ENCODE measurements around the gene SMIM38. TPM values are rescaled to one million over a fixed set of nuclear protein-coding genes. Genes with fewer than 3 reads are reported as not detected.

Gene SMIM38
- total and polyA plus RNA-seq, 3 experiments from 2014 or later = 1.4 to 1.8 TPM; not detected in 1

GRCh38 chr11:69195824-69196782 lies 40.4 kb downstream of the SMIM38 start:
- peak in 1 of 5 donors; percentile 26 for DNase-seq
- no peaks in the 10 kb centered on the region for H3K4me1 ChIP-seq (ENCODE audit: insufficient read depth, low read length)
- H3K4me3 Mint-ChIP-seq = no peak overlapping the region
- H3K9me3 ChIP-seq (ENCODE audit: low read length) = no peaks in the 10 kb centered on the region
- no peak overlapping the region for H3K27ac ChIP-seq (ENCODE audit: low read depth, low read length)
- no peaks in the 10 kb centered on the region for H3K36me3 Mint-ChIP-seq
- ChIA-PET CTCF (no interaction called here), POLR2A (no interaction called here)
- no peak overlapping the region for H3K4me3 ChIP-seq (ENCODE audit: low read length)
- peaks cover 9 to 14% of the 10 kb centered on the region in 2 donors for H3K27me3 Mint-ChIP-seq
- H3K9me3 Mint-ChIP-seq = peaks cover 0 to 2% (median 0%) of the 10 kb centered on the region in 5 donors
- peaks cover 0 to 1% (median 0%) of the 10 kb centered on the region in 3 donors for H3K4me1 Mint-ChIP-seq
- H3K27me3 ChIP-seq (ENCODE audit: insufficient read depth, low read length, poor library complexity, severe bottlenecking) = no peaks in the 10 kb centered on the region
- H3K36me3 ChIP-seq (ENCODE audit: insufficient read depth, low read length) = no peaks in the 10 kb centered on the region
- H3K27ac Mint-ChIP-seq = no peak overlapping the region

GRCh38 chr11:69196783-69197169 lies 41.0 kb downstream of the SMIM38 start:
- H3K27ac Mint-ChIP-seq = no peak overlapping the region
- H3K27me3 ChIP-seq (ENCODE audit: insufficient read depth, low read length, poor library complexity, severe bottlenecking) = no peaks in the 10 kb centered on the region
- DNase-seq = peak in 1 of 5 donors; percentile 14
- H3K9me3 ChIP-seq (ENCODE audit: low read length) = no peaks in the 10 kb centered on the region
- H3K4me3 Mint-ChIP-seq = no peak overlapping the region
- H3K36me3 ChIP-seq (ENCODE audit: insufficient read depth, low read length) = no peaks in the 10 kb centered on the region
- H3K4me1 ChIP-seq (ENCODE audit: insufficient read depth, low read length) = no peaks in the 10 kb centered on the region
- POLR2A ChIA-PET = no interaction called here
- no peak overlapping the region for H3K27ac ChIP-seq (ENCODE audit: low read depth, low read length)
- H3K4me3 ChIP-seq (ENCODE audit: low read length) = no peak overlapping the region
- H3K9me3 Mint-ChIP-seq = peaks cover 0 to 2% (median 0%) of the 10 kb centered on the region in 5 donors
- no peaks in the 10 kb centered on the region for H3K36me3 Mint-ChIP-seq
- no peaks in the 10 kb centered on the region for H3K4me1 Mint-ChIP-seq
- peaks cover 9 to 13% of the 10 kb centered on the region in 2 donors for H3K27me3 Mint-ChIP-seq
- CTCF ChIA-PET = no interaction called here

- Histone ChIP-seq H3K4me1 (ENCODE audit: insufficient read depth, low read length) (no peaks in the 10 kb centered on the region), H3K4me3 (ENCODE audit: low read length) (no peak overlapping the region), H3K27ac (ENCODE audit: low read depth, low read length) (no peak overlapping the region), H3K27me3 (ENCODE audit: insufficient read depth, low read length, poor library complexity, severe bottlenecking) (no peaks in the 10 kb centered on the region), H3K36me3 (ENCODE audit: insufficient read depth, low read length) (no peaks in the 10 kb centered on the region), H3K9me3 (ENCODE audit: low read length) (no peaks in the 10 kb centered on the region)
- Mint-ChIP-seq H3K27me3 (peaks cover 4 to 7% of the 10 kb centered on the region in 2 donors), H3K4me3 (no peak overlapping the region), H3K27ac (peak overlapping the region in 1 of 8 donors; percentile 18), H3K36me3 (no peaks in the 10 kb centered on the region), H3K9me3 (no peaks in the 10 kb centered on the region), H3K4me1 (no peaks in the 10 kb centered on the region)
- peak in 1 of 5 donors; percentile 2 for DNase-seq
- ChIA-PET POLR2A (no interaction called here), CTCF (no interaction called here)
Measured at GRCh38 chr11:69198891-69199582, 43.3 kb downstream of the SMIM38 start.

- DNase-seq = peak in 1 of 5 donors; percentile 7
- no peak overlapping the region for H3K4me3 Mint-ChIP-seq
- no peaks in the 10 kb centered on the region for H3K27me3 ChIP-seq (ENCODE audit: insufficient read depth, low read length, poor library complexity, severe bottlenecking)
- no peaks in the 10 kb centered on the region for H3K4me1 ChIP-seq (ENCODE audit: insufficient read depth, low read length)
- H3K27ac ChIP-seq (ENCODE audit: low read depth, low read length) = no peak overlapping the region
- POLR2A ChIA-PET = no interaction called here
- no peaks in the 10 kb centered on the region for H3K9me3 ChIP-seq (ENCODE audit: low read length)
- no peaks in the 10 kb centered on the region for H3K36me3 ChIP-seq (ENCODE audit: insufficient read depth, low read length)
- no peaks in the 10 kb centered on the region for H3K9me3 Mint-ChIP-seq
- H3K27me3 Mint-ChIP-seq = peaks cover 4 to 7% of the 10 kb centered on the region in 2 donors
- no peak overlapping the region for H3K4me3 ChIP-seq (ENCODE audit: low read length)
- no peaks in the 10 kb centered on the region for H3K4me1 Mint-ChIP-seq
- no peak overlapping the region for H3K27ac Mint-ChIP-seq
- H3K36me3 Mint-ChIP-seq = no peaks in the 10 kb centered on the region
- CTCF ChIA-PET = no interaction called here
Measured at GRCh38 chr11:69199583-69200315, 44.0 kb downstream of the SMIM38 start.

- Histone ChIP-seq H3K4me3 (ENCODE audit: low read length) (no peak overlapping the region), H3K9me3 (ENCODE audit: low read length) (no peaks in the 10 kb centered on the region), H3K27me3 (ENCODE audit: insufficient read depth, low read length, poor library complexity, severe bottlenecking) (no peaks in the 10 kb centered on the region), H3K36me3 (ENCODE audit: insufficient read depth, low read length) (no peaks in the 10 kb centered on the region), H3K4me1 (ENCODE audit: insufficient read depth, low read length) (no peaks in the 10 kb centered on the region), H3K27ac (ENCODE audit: low read depth, low read length) (no peak overlapping the region)
- ChIA-PET POLR2A (no interaction called here), CTCF (no interaction called here)
- Mint-ChIP-seq H3K4me1 (no peaks in the 10 kb centered on the region), H3K27me3 (peaks cover 4 to 5% of the 10 kb centered on the region in 2 donors), H3K9me3 (no peaks in the 10 kb centered on the region), H3K36me3 (no peaks in the 10 kb centered on the region), H3K27ac (no peak overlapping the region), H3K4me3 (no peak overlapping the region)
- DNase-seq = peak in 1 of 5 donors; percentile 28
Measured at GRCh38 chr11:69200331-69201065, 44.8 kb downstream of the SMIM38 start.

- no peaks in the 10 kb centered on the region for H3K36me3 ChIP-seq (ENCODE audit: insufficient read depth, low read length)
- ChIA-PET CTCF (no interaction called here), POLR2A (no interaction called here)
- peaks cover 4 to 5% of the 10 kb centered on the region in 2 donors for H3K27me3 Mint-ChIP-seq
- no peaks in the 10 kb centered on the region for H3K27me3 ChIP-seq (ENCODE audit: insufficient read depth, low read length, poor library complexity, severe bottlenecking)
- no peaks in the 10 kb centered on the region for H3K4me1 ChIP-seq (ENCODE audit: insufficient read depth, low read length)
- H3K4me1 Mint-ChIP-seq = no peaks in the 10 kb centered on the region
- H3K4me3 Mint-ChIP-seq = no peak overlapping the region
- DNase-seq = peak in 1 of 5 donors; percentile 27
- H3K27ac Mint-ChIP-seq = no peak overlapping the region
- no peak overlapping the region for H3K4me3 ChIP-seq (ENCODE audit: low read length)
- H3K27ac ChIP-seq (ENCODE audit: low read depth, low read length) = no peak overlapping the region
- H3K9me3 Mint-ChIP-seq = no peaks in the 10 kb centered on the region
- H3K36me3 Mint-ChIP-seq = no peaks in the 10 kb centered on the region
- no peaks in the 10 kb centered on the region for H3K9me3 ChIP-seq (ENCODE audit: low read length)
Measured at GRCh38 chr11:69201066-69201365, 45.3 kb downstream of the SMIM38 start.

- H3K9me3 ChIP-seq (ENCODE audit: low read length) = no peaks in the 10 kb centered on the region
- H3K4me3 ChIP-seq (ENCODE audit: low read length) = no peak overlapping the region
- Mint-ChIP-seq H3K27me3 (peaks cover 4 to 5% of the 10 kb centered on the region in 2 donors), H3K27ac (no peak overlapping the region), H3K4me3 (no peak overlapping the region), H3K36me3 (no peaks in the 10 kb centered on the region), H3K4me1 (no peaks in the 10 kb centered on the region), H3K9me3 (no peaks in the 10 kb centered on the region)
- no peaks in the 10 kb centered on the region for H3K4me1 ChIP-seq (ENCODE audit: insufficient read depth, low read length)
- CTCF ChIA-PET = no interaction called here
- no peak overlapping the region for H3K27ac ChIP-seq (ENCODE audit: low read depth, low read length)
- H3K27me3 ChIP-seq (ENCODE audit: insufficient read depth, low read length, poor library complexity, severe bottlenecking) = no peaks in the 10 kb centered on the region
- DNase-seq = peak in 1 of 5 donors; percentile 37
- POLR2A ChIA-PET = no interaction called here
- H3K36me3 ChIP-seq (ENCODE audit: insufficient read depth, low read length) = no peaks in the 10 kb centered on the region
Measured at GRCh38 chr11:69201764-69202370, 46.1 kb downstream of the SMIM38 start.
